Measurements from ENCODE around the gene VCAN.

Gene VCAN

GRCh38 chr5:83559118-83559785, 87.7 kb downstream of the VCAN start:
- DNase-seq (ENCODE audit: extremely low read depth in 1 of 2, low read depth in 1 of 2) = no peak

GRCh38 chr5:83562071-83562606, 90.6 kb downstream of the VCAN start:
- no peak for DNase-seq (ENCODE audit: extremely low read depth in 1 of 2, low read depth in 1 of 2)

GRCh38 chr5:83562791-83563557, 91.4 kb downstream of the VCAN start:
- no peak for DNase-seq (ENCODE audit: extremely low read depth in 1 of 2, low read depth in 1 of 2)

GRCh38 chr5:83563631-83564030, 92.1 kb downstream of the VCAN start:
- no peak for DNase-seq (ENCODE audit: extremely low read depth in 1 of 2, low read depth in 1 of 2)

GRCh38 chr5:83564069-83564749, 92.7 kb downstream of the VCAN start:
- no peak for DNase-seq (ENCODE audit: extremely low read depth in 1 of 2, low read depth in 1 of 2)

- no peak for DNase-seq (ENCODE audit: extremely low read depth in 1 of 2, low read depth in 1 of 2)
These were observed 96.2 kb downstream of the VCAN start for GRCh38 chr5:83567741-83568140.

- DNase-seq (ENCODE audit: extremely low read depth in 1 of 2, low read depth in 1 of 2) = no peak
These were observed 96.6 kb downstream of the VCAN start for GRCh38 chr5:83568186-83568585.

GRCh38 chr5:83570916-83571315, 99.4 kb downstream of the VCAN start:
- DNase-seq (ENCODE audit: extremely low read depth in 1 of 2, low read depth in 1 of 2) = no peak

GRCh38 chr5:83572271-83572670, 100.7 kb downstream of the VCAN start:
- no peak for DNase-seq (ENCODE audit: extremely low read depth in 1 of 2, low read depth in 1 of 2)

- no peak for DNase-seq (ENCODE audit: extremely low read depth in 1 of 2, low read depth in 1 of 2)
These were observed 104.8 kb downstream of the VCAN start for GRCh38 chr5:83576341-83576740.

GRCh38 chr5:83577036-83577636, 105.6 kb downstream of the VCAN start:
- no peak for DNase-seq (ENCODE audit: extremely low read depth in 1 of 2, low read depth in 1 of 2)

- no peak for DNase-seq (ENCODE audit: extremely low read depth in 1 of 2, low read depth in 1 of 2)
These were observed 112.3 kb downstream of the VCAN start for GRCh38 chr5:83583859-83584258.

GRCh38 chr5:83586874-83587776, 115.6 kb downstream of the VCAN start:
- no peak for DNase-seq (ENCODE audit: extremely low read depth in 1 of 2, low read depth in 1 of 2)

- DNase-seq (ENCODE audit: extremely low read depth in 1 of 2, low read depth in 1 of 2) = no peak
These were observed 118.2 kb downstream of the VCAN start for GRCh38 chr5:83589786-83590185.

- DNase-seq (ENCODE audit: extremely low read depth in 1 of 2, low read depth in 1 of 2) = no peak
These were observed 119.4 kb downstream of the VCAN start for GRCh38 chr5:83590966-83591365.

GRCh38 chr5:83595217-83595616, 123.7 kb downstream of the VCAN start:
- DNase-seq (ENCODE audit: extremely low read depth in 1 of 2, low read depth in 1 of 2) = no peak

- no peak for DNase-seq (ENCODE audit: extremely low read depth in 1 of 2, low read depth in 1 of 2)
These were observed 136.6 kb downstream of the VCAN start for GRCh38 chr5:83608122-83608521.

GRCh38 chr5:83614841-83615240, 143.3 kb downstream of the VCAN start:
- no peak for DNase-seq (ENCODE audit: extremely low read depth in 1 of 2, low read depth in 1 of 2)

- no peak for DNase-seq (ENCODE audit: extremely low read depth in 1 of 2, low read depth in 1 of 2)
These were observed 156.8 kb downstream of the VCAN start for GRCh38 chr5:83628360-83628759.

Data from activated CD8-positive, alpha-beta memory T cell treated with anti-CD3 and anti-CD28 coated beads for 1 hour (primary cell).